Stimulated activated naive CD8-positive, alpha-beta T cell treated with anti-CD3 and anti-CD28 coated beads, Interleukin-15, Interleukin-2, amounts not matched to agents 100 ng/mL and 50 ng/mL, for 24 hours (primary cell): ENCODE measurements around the gene TEX35.

Experiments
- H3K27ac Mint-ChIP-seq: one replicate; pipeline ENCODE4 v1.8.0; 2021; ENCODE audit warnings: mild to moderate bottlenecking, mixed read lengths
- H3K27me3 Mint-ChIP-seq: one replicate; pipeline ENCODE4 v1.8.0; 2021; ENCODE audit warnings: mixed read lengths
- H3K36me3 Mint-ChIP-seq: one replicate; pipeline ENCODE4 v1.8.0; 2021; ENCODE audit warnings: low read depth, mixed read lengths
- H3K4me1 Mint-ChIP-seq: one replicate; pipeline ENCODE4 v1.8.0; 2021; ENCODE audit warnings: low read depth, mixed read lengths
- H3K4me3 Mint-ChIP-seq: one replicate; pipeline ENCODE4 v1.8.0; 2021; ENCODE audit warnings: mild to moderate bottlenecking, mixed read lengths
- H3K9me3 Mint-ChIP-seq: one replicate; pipeline ENCODE4 v1.8.0; 2021; ENCODE audit warnings: mixed read lengths

Gene TEX35

GRCh38 chr1:178512566-178513277 lies at the start of gene TEX35:
TSS of gene TEX35 (plus strand) at chr1:178513109. CDS start at chr1:178513189, 80 bp downstream.
- no peak within 1 kb of the TSS for H3K27ac Mint-ChIP-seq
- H3K4me3 Mint-ChIP-seq: no peak within 1 kb of the TSS
- H3K36me3 Mint-ChIP-seq: no peaks in the 10 kb centered on the region
- H3K4me1 Mint-ChIP-seq: no peaks in the 10 kb centered on the region
- H3K27me3 Mint-ChIP-seq: peaks cover 5% of the 10 kb centered on the region
- no peaks in the 10 kb centered on the region for H3K9me3 Mint-ChIP-seq

DNA sequence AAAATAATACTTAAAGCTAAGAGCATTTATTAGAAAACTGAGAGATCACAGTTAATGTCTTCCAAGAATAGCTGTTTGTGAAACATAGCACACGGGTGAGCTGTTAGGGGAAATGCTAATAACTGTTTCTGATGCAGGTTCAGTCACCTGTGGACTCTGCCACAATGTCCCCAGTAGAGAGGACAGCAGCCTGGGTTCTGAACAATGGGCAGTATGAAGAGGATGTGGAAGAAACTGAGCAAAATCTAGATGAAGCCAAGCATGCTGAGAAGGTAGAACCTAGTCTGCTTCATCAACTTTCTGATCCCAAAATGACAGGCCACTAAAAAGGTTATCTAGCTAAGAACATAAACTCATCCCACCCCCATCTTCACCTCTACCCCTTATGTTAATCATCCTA lies 48.8 kb upstream of the TEX35 start:
- Mint-ChIP-seq H3K4me1 (no peaks in the 10 kb centered on the region), H3K9me3 (no peaks in the 10 kb centered on the region), H3K27ac (no peak overlapping the region), H3K4me3 (no peak overlapping the region), H3K27me3 (peaks cover 4% of the 10 kb centered on the region), H3K36me3 (no peaks in the 10 kb centered on the region)

GRCh38 chr1:178464566-178464965 lies 48.3 kb upstream of the TEX35 start:
- Mint-ChIP-seq H3K27me3 (peaks cover 4% of the 10 kb centered on the region), H3K36me3 (no peaks in the 10 kb centered on the region), H3K4me3 (no peak overlapping the region), H3K4me1 (no peaks in the 10 kb centered on the region), H3K9me3 (no peaks in the 10 kb centered on the region), H3K27ac (no peak overlapping the region)

DNA sequence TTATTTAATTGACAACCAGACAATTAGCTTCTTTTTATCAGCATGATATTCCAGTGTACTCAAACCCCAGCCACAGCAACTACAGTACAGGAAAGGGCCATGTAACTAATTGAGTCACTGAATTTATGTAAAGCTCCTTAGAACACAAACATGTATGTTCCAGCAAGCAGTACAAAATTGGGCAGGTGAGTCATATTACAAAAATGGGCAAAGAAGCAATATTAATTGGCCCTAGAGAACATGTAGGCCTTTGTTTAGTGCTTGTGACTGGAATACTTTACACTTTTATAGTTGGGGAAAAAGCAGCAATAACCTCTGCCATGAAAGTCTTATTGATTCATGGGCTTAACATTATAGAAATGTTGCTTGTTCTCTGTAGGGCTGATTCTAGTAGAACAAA lies 47.9 kb upstream of the TEX35 start:
- H3K27ac Mint-ChIP-seq: no peak overlapping the region
- H3K36me3 Mint-ChIP-seq: no peaks in the 10 kb centered on the region

GRCh38 chr1:178467837-178468236 lies 45.1 kb upstream of the TEX35 start:
- H3K4me3 Mint-ChIP-seq: no peak overlapping the region
- peaks cover 11% of the 10 kb centered on the region for H3K27me3 Mint-ChIP-seq
- no peaks in the 10 kb centered on the region for H3K9me3 Mint-ChIP-seq
- no peaks in the 10 kb centered on the region for H3K36me3 Mint-ChIP-seq
- no peak overlapping the region for H3K27ac Mint-ChIP-seq
- no peaks in the 10 kb centered on the region for H3K4me1 Mint-ChIP-seq

More for the DNA sequence above, 47.9 kb upstream of the TEX35 start:
- Mint-ChIP-seq H3K4me3 (no peak overlapping the region), H3K4me1 (no peaks in the 10 kb centered on the region), H3K27me3 (peaks cover 4% of the 10 kb centered on the region), H3K9me3 (no peaks in the 10 kb centered on the region)

- Mint-ChIP-seq H3K36me3 (no peaks in the 10 kb centered on the region), H3K27me3 (peaks cover 18% of the 10 kb centered on the region), H3K4me3 (no peak overlapping the region), H3K4me1 (no peaks in the 10 kb centered on the region), H3K27ac (no peak overlapping the region), H3K9me3 (no peaks in the 10 kb centered on the region)
Observed at GRCh38 chr1:178470411-178470960, 42.4 kb upstream of the TEX35 start.

DNA sequence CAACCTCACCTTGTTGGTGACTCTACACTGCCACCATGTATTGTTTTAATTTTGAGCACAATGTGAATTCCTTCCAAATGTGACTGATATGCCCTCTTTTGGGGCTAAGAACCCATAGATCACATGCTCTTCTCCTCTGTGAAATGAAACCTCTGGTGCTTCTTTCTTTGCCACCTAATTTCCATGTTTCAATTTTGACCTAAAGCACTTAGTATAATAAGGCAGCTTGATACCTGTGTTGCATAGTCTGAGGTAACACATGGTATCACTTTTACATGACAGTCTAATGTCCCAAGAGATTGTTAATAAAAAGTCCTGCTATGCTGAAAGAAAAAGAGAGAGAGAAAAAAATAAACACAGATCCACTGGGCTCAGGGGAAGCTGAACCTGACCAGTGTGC lies 40.4 kb upstream of the TEX35 start:
- Mint-ChIP-seq H3K27me3 (peaks cover 19% of the 10 kb centered on the region), H3K4me1 (no peaks in the 10 kb centered on the region), H3K9me3 (no peaks in the 10 kb centered on the region), H3K27ac (no peak overlapping the region), H3K36me3 (no peaks in the 10 kb centered on the region), H3K4me3 (no peak overlapping the region)

DNA sequence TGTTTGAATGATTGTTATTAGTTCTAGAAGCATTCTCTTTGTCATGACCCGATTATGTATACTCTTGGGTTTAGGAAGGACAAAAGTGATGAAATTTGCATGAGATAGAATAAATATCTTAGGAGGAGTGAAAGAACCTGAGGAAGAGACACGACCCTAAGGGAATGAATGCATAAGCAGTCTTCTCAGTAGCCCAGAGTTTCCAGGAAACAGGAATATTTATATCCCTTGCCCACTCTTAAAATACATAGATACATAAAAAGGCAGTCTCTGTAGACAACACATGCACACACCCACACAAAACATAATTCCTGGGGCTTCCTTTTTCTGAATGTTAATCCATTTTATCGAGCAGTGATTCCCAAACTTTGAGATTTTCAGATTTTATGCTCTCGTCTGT lies 35.5 kb upstream of the TEX35 start:
- H3K4me1 Mint-ChIP-seq: no peaks in the 10 kb centered on the region
- H3K4me3 Mint-ChIP-seq: no peak overlapping the region
- H3K27me3 Mint-ChIP-seq: peaks cover 16% of the 10 kb centered on the region
- no peaks in the 10 kb centered on the region for H3K9me3 Mint-ChIP-seq
- no peaks in the 10 kb centered on the region for H3K36me3 Mint-ChIP-seq
- no peak overlapping the region for H3K27ac Mint-ChIP-seq

GRCh38 chr1:178477841-178478240 lies 35.1 kb upstream of the TEX35 start:
- H3K9me3 Mint-ChIP-seq: no peaks in the 10 kb centered on the region
- H3K4me1 Mint-ChIP-seq: no peaks in the 10 kb centered on the region
- H3K27ac Mint-ChIP-seq: no peak overlapping the region
- H3K4me3 Mint-ChIP-seq: no peak overlapping the region
- H3K27me3 Mint-ChIP-seq: peaks cover 11% of the 10 kb centered on the region
- H3K36me3 Mint-ChIP-seq: no peaks in the 10 kb centered on the region

DNA sequence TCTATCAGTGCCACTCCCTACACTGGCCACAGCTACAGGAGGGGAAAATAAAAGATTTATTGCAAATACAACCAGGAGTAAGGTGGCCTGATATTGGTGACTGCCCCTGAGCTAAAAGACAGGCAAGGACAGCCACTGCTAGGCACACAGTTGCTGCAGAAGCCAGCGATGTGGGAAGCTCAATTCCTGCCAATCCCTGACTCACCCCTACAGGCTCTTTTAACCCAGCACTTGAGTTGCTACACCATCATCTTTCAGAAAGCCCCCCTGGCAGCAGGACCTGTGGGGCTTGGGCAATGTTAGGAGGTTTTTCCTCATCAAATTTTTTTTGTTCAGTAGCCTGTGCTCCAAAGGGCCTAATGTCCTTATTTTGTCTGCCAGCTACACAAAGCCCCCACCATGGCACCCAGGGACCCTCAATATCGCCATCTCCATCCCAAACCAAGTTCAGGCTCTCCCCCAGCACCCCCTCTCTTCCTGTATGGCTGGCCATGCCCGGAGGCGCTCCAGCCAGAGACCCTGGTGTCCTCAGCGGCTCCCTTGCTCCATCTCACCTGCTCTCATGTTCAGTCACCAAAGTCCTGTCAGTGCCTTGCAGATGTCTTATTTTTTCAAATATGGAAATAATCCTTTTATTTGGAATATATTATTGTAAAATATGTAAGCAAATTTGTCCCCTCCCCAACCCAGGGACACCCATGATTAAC lies 29.5 kb upstream of the TEX35 start:
- H3K4me3 Mint-ChIP-seq: no peak overlapping the region
- peaks cover 9% of the 10 kb centered on the region for H3K27me3 Mint-ChIP-seq
- no peaks in the 10 kb centered on the region for H3K9me3 Mint-ChIP-seq

DNA sequence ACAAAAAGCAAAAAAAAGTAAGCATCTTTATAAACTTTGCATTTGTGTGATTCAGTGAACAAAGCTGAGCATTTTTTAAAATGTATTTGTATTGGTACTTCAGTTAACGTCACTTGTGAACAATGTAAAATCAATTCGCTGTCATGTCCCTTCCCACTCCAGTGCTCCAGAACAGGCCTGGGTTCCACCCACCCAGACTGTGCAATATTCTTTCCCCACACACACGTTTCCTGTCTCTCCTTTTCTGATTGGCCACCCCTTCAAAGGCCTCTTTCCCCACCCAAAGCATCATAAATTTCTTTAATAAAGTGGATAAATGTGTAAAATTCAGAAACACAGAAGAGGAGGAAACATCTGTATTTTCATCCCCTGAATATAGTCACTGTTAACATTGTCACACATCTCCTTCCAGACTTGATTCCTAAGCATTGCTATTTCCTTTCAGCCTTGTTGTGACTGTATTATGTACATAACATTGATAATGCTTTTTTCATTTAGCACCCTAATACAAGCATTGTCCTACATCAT lies 28.1 kb upstream of the TEX35 start:
- H3K36me3 Mint-ChIP-seq: no peaks in the 10 kb centered on the region
- H3K27me3 Mint-ChIP-seq: peaks cover 9% of the 10 kb centered on the region
- no peak overlapping the region for H3K27ac Mint-ChIP-seq
- no peaks in the 10 kb centered on the region for H3K9me3 Mint-ChIP-seq
- H3K4me1 Mint-ChIP-seq: no peaks in the 10 kb centered on the region
- no peak overlapping the region for H3K4me3 Mint-ChIP-seq

More for the DNA sequence above, 29.5 kb upstream of the TEX35 start:
- Mint-ChIP-seq H3K36me3 (no peaks in the 10 kb centered on the region), H3K27ac (no peak overlapping the region), H3K4me1 (no peaks in the 10 kb centered on the region)

DNA sequence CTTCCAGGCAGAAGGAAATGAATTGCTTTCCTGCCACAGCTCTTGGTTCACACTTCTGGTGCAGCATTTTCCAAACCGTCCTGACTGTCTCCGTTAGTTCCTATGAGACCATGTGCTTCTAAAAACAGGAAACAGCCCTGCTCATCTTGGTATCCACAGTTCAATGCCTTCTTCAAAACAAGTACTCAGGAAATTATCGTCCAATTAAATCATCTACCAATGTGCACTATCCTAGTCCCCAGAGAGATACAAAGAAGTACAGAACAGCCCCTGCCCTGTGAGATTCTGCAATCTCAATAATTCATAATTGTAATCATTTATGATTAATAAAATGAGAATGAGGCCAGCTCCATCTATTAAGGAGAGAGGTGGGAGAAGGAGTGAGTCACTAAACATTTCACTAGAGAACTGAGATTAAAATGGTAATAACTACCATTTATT lies 27.3 kb upstream of the TEX35 start:
- Mint-ChIP-seq H3K36me3 (no peaks in the 10 kb centered on the region), H3K9me3 (no peaks in the 10 kb centered on the region), H3K4me1 (no peaks in the 10 kb centered on the region), H3K4me3 (no peak overlapping the region), H3K27ac (no peak overlapping the region), H3K27me3 (peaks cover 9% of the 10 kb centered on the region)

GRCh38 chr1:178486100-178487069 lies 26.5 kb upstream of the TEX35 start:
- Mint-ChIP-seq H3K9me3 (no peaks in the 10 kb centered on the region), H3K27me3 (peaks cover 9% of the 10 kb centered on the region), H3K4me1 (no peaks in the 10 kb centered on the region), H3K36me3 (no peaks in the 10 kb centered on the region), H3K4me3 (no peak overlapping the region), H3K27ac (no peak overlapping the region)

GRCh38 chr1:178487070-178487615 lies 25.8 kb upstream of the TEX35 start:
- H3K4me1 Mint-ChIP-seq: no peaks in the 10 kb centered on the region
- H3K36me3 Mint-ChIP-seq: no peaks in the 10 kb centered on the region
- H3K9me3 Mint-ChIP-seq: no peaks in the 10 kb centered on the region
- peaks cover 9% of the 10 kb centered on the region for H3K27me3 Mint-ChIP-seq
- no peak overlapping the region for H3K4me3 Mint-ChIP-seq
- H3K27ac Mint-ChIP-seq: no peak overlapping the region
